PC-3 (cell line): ENCODE data around the gene MYO10. TPM values are rescaled to one million over a fixed set of nuclear protein-coding genes. Genes with fewer than 3 reads are reported as not detected.

Source experiments
- ATAC-seq: fragments of 200-7000 bp; cut with Tn5 transposase; 2 replicates; pipeline ENCODE4 v1.9.1; 2020; ENCODE audit warnings: mild to moderate bottlenecking, moderate library complexity
- BruUV-seq: library from RNA; stranded (reverse); fragments of 400-500 nt; replicated peaks from 2 replicates; lab custom pipeline; 2021; lab: Mats Ljungman, UMichigan
- CTCF ChIA-PET: fragments of 300-600 bp; sonication (Branson Sonifier 250); formaldehyde crosslinking; loops from one replicate; lab custom pipeline; 2022; ENCODE audit warnings: antibody characterized with exemption; lab: Charles Lee
- POLR2A ChIA-PET: fragments of 300-600 bp; sonication (Branson Sonifier 250); formaldehyde crosslinking; loops from one replicate; lab custom pipeline; 2022; ENCODE audit warnings: antibody characterized with exemption; ENCODE audit not compliant: unreplicated experiment; lab: Charles Lee
- DNase-seq: peaks from one replicate; pipeline ENCODE4 v3.0.0-alpha.2; 2015
- H2AFZ ChIP-seq: fragments of 300-600 bp; sonication (generic); 2 replicates; pipeline ENCODE4 v1.6.0; 2016; ENCODE audit warnings: antibody characterized with exemption, low read length
- H3F3A ChIP-seq: fragments of 300-600 bp; sonication (generic); one replicate; pipeline ENCODE4 v1.6.0; 2017; ENCODE audit warnings: antibody characterized with exemption, low read length, control low read depth, mild to moderate bottlenecking; ENCODE audit not compliant: unreplicated experiment
- H3K27ac ChIP-seq: fragments of 300-600 bp; sonication (generic); 2 replicates; pipeline ENCODE4 v1.5.1; 2016; ENCODE audit warnings: mild to moderate bottlenecking, low read length
- H3K27me3 ChIP-seq: fragments of 300-600 bp; sonication (generic); 2 replicates; pipeline ENCODE4 v1.6.1; 2016; ENCODE audit warnings: low read length, mixed read lengths
- H3K36me3 ChIP-seq: fragments of 300-600 bp; sonication (generic); 2 replicates; pipeline ENCODE4 v1.6.1; 2016; ENCODE audit warnings: low read depth, mixed run types, low read length, mixed read lengths
- H3K4me1 ChIP-seq: fragments of 300-600 bp; sonication (generic); 2 replicates; pipeline ENCODE4 v1.5.1; 2016; ENCODE audit warnings: low read length; ENCODE audit not compliant: insufficient read depth
- H3K4me2 ChIP-seq: fragments of 300-600 bp; sonication (generic); 2 replicates; pipeline ENCODE4 v1.6.0; 2016; ENCODE audit warnings: low read length
- H3K4me3 ChIP-seq: fragments of 300-600 bp; sonication (generic); 2 replicates; pipeline ENCODE4 v1.5.1; 2016; ENCODE audit warnings: mild to moderate bottlenecking, low read length, mixed read lengths
- H3K79me2 ChIP-seq: fragments of 300-600 bp; sonication (generic); 2 replicates; pipeline ENCODE4 v1.6.1; 2017; ENCODE audit warnings: low read length, mixed read lengths
- H3K9ac ChIP-seq: fragments of 300-600 bp; sonication (generic); 2 replicates; pipeline ENCODE4 v1.6.0; 2016; ENCODE audit warnings: mild to moderate bottlenecking, low read length
- H3K9me2 ChIP-seq: fragments of 300-600 bp; sonication (generic); replicated peaks from 2 replicates; pipeline ENCODE4 v1.6.1; 2016; ENCODE audit warnings: mixed run types, low read length, mixed read lengths
- H3K9me3 ChIP-seq: fragments of 300-600 bp; sonication (generic); 2 replicates; pipeline ENCODE4 v1.6.1; 2016; ENCODE audit warnings: low read length, mixed read lengths
- H4K20me1 ChIP-seq: fragments of 300-600 bp; sonication (generic); 2 replicates; pipeline ENCODE4 v1.6.1; 2016; ENCODE audit warnings: low read length, mixed read lengths
- CTCF ChIP-seq: fragments of 300-600 bp; sonication (generic); conservative IDR thresholded peaks from 2 replicates; pipeline ENCODE4 v1.5.1; 2017; ENCODE audit warnings: antibody characterized with exemption, low read depth, mild to moderate bottlenecking, low read length
- EZH2 ChIP-seq: fragments of 300-600 bp; sonication (generic); IDR thresholded peaks from one replicate; pipeline ENCODE4 v1.6.1; 2017; ENCODE audit warnings: antibody characterized with exemption, mild to moderate bottlenecking, low read length; ENCODE audit not compliant: unreplicated experiment
- EZH2phosphoT487 ChIP-seq: fragments of 300-600 bp; sonication (generic); IDR thresholded peaks from 2 replicates; pipeline ENCODE4 v1.6.1; 2018; ENCODE audit warnings: mild to moderate bottlenecking, antibody characterized with exemption, low read length, borderline replicate concordance
- intact Hi-C: fragments of 100-400 bp; cut with micrococcal nuclease; formaldehyde crosslinking; loops from 2 replicates; pipeline ENCODE4 v1.9.0; 2023
- total RNA-seq: library from RNA; depleted of rRNA; stranded (reverse); fragments of >200 nt; gene quantifications from 2 replicates; pipeline ENCODE4 v1.2.3, GENCODE V29; 2014

Gene MYO10
- total RNA-seq, 1 experiment from 2014 or later = 52.3 TPM

DNA sequence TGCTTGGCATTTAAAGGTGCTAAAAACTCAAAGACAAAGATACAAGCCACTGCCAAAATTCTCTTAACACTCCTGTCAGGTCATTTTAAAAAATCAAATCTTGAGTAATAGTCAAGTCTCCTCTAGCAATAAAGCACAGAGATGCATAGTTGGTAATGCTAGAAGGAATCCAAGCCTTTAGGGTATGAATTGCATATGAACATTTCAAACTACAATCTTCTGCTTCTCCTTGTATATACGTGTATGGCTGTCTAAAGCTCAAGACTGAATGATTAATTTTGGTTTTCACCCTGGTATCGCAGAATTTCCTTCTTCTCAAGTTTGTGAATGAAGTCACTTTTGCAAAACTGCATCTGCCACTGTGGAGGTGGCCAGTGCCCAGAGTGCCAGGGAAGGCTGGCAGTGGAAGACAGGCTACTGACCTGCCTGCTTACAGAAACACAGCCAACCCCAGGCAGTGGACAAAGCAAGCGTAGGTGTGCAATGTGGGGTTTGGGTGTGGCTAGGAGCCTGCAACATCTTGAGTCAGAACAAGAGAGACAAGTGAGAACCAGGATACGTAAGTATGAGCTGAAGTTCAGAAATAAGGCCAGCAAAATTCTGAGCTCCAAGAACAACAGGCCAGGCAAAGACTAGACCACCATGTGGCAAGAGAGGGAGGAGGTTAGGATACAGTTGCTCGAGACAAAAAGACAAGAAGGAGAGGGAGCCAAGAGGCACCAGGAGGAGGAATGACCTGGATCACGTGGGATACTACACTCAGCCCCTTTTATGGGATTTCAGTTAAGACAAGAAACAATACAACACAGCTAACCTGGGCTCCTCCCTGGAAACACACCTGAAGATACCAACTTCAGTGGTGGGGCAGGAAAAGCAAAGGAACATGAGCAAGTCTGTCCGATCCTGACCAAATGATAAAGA, 22.6 kb downstream of the MYO10 start:
- Histone ChIP-seq H3K4me1 (peaks cover 49% of the 10 kb centered on the region), H3K27me3 (no peaks in the 10 kb centered on the region), H2AFZ (no peak overlapping the region), H3F3A (peaks cover 5% of the 10 kb centered on the region), H4K20me1 (peaks cover 49% of the 10 kb centered on the region), H3K27ac (peak overlapping the region; percentile 54), H3K36me3 (peaks cover 6% of the 10 kb centered on the region), H3K9ac (no peak overlapping the region), H3K4me3 (peak overlapping the region; percentile 0; the same call in 1 of the 2 replicates), H3K9me3 (no peaks in the 10 kb centered on the region), H3K79me2 (peaks cover 97% of the 10 kb centered on the region), H3K9me2 (no peaks in the 10 kb centered on the region), H3K4me2 (peak overlapping the region; percentile 30)
- ATAC-seq (no peak), DNase-seq (peak; percentile 83)
- ChIA-PET POLR2A (no interaction called here), CTCF (no interaction called here)
- intact Hi-C loops = no loop called here
- BruUV-seq = no TSS peak
- no peak for TF ChIP-seq CTCF
- TF ChIP-seq EZH2phosphoT487 = no peak
- no peak for TF ChIP-seq EZH2

DNA sequence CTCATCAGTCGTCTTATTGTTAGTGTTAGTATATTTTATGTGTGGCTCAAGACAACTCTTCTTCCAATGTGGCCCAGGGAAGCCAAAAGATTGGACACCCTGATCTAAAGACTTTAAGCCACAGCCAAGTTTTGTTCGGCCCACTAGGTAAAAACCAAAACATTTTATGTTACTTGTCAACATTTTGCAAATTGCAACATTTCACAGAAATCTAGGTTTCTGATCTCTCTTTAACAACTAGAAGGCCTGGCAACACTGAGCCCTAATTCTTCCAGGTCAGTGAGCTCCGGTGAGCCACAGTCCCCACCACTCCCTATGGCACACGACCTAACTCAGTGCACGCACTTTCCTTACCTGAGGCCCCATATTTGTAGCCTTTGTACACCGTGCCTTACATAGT, 24.0 kb downstream of the MYO10 start:
- peaks cover 38% of the 10 kb centered on the region for H3K4me1 ChIP-seq
- no peak for DNase-seq
- ChIA-PET POLR2A (no interaction called here), CTCF (no interaction called here)
- H3K9ac ChIP-seq = no peak overlapping the region
- no peak overlapping the region for H3K27ac ChIP-seq
- no peaks in the 10 kb centered on the region for H3K9me3 ChIP-seq
- H2AFZ ChIP-seq = no peak overlapping the region
- H3K36me3 ChIP-seq = peaks cover 6% of the 10 kb centered on the region
- H3K79me2 ChIP-seq = peaks cover 97% of the 10 kb centered on the region
- peaks cover 44% of the 10 kb centered on the region for H4K20me1 ChIP-seq
- peaks cover 5% of the 10 kb centered on the region for H3F3A ChIP-seq
- H3K4me3 ChIP-seq = no peak overlapping the region
- no peak overlapping the region for H3K4me2 ChIP-seq
- BruUV-seq = no TSS peak
- no peaks in the 10 kb centered on the region for H3K27me3 ChIP-seq
- intact Hi-C loops = no loop called here
- no peak for ATAC-seq
- no peak for TF ChIP-seq EZH2phosphoT487
- no peaks in the 10 kb centered on the region for H3K9me2 ChIP-seq

DNA sequence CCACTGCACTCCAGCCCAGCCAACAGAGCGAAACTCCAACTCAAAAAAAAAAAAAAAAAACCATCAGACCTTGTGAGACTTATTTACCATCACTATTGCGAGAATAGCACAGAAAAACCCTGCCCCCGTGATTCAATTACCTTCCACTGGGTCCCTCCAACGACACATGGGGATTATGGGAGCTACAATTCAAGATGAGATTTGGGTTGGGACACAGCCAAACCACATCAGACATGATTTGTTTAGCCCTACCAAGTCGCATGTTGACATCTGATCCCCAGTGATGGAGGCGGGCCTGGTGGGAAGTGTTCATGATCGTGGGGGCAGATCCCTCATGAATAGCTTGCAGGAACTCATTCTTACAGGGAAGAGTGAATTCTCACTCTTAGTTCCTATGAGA, 26.6 kb downstream of the MYO10 start:
- POLR2A ChIA-PET = no interaction called here
- Histone ChIP-seq H3K4me3 (no peak overlapping the region), H3K79me2 (peaks cover 100% of the 10 kb centered on the region), H2AFZ (no peak overlapping the region), H3K36me3 (no peaks in the 10 kb centered on the region; the same call in 1 of the 2 replicates), H3F3A (no peaks in the 10 kb centered on the region), H4K20me1 (peaks cover 56% of the 10 kb centered on the region), H3K9me2 (no peaks in the 10 kb centered on the region), H3K4me2 (no peak overlapping the region), H3K27me3 (no peaks in the 10 kb centered on the region), H3K27ac (no peak overlapping the region), H3K9me3 (no peaks in the 10 kb centered on the region), H3K4me1 (peaks cover 22% of the 10 kb centered on the region), H3K9ac (no peak overlapping the region)
- CTCF ChIA-PET = no interaction called here
- no TSS peak for BruUV-seq
- TF ChIP-seq CTCF (no peak), EZH2 (no peak), EZH2phosphoT487 (no peak)
- DNase-seq (no peak), ATAC-seq (no peak)
- intact Hi-C loops = no loop called here
